Left lung (tissue), 10 donors: ENCODE measurements around the gene NKX2-1. TPM values are rescaled to one million over a fixed set of nuclear protein-coding genes. Genes with fewer than 3 reads are reported as not detected.

Experiments used
- ATAC-seq: fragments of 200-7000 bp; cut with Tn5 transposase; one replicate; pipeline ENCODE4 v1.9.1; 2020; ENCODE audit warnings: moderate library complexity
- DNase-seq, 4 donors: peaks; one replicate each; pipeline ENCODE4 v3.0.0-alpha.2; 2013 to 2020
- H3K27ac ChIP-seq, 2 donors: fragments of 200-600 bp; sonication (generic) in 1 of 2; one replicate each; pipeline versions ENCODE4 v1.5.0 to v1.8.0; 2020 to 2021
- H3K27me3 ChIP-seq, 2 donors: fragments of 200-600 bp; sonication (generic) in 1 of 2; one replicate each; pipeline versions ENCODE4 v1.5.0 to v1.8.0; 2020 to 2021
- H3K36me3 ChIP-seq, 2 donors: fragments of 200-600 bp; sonication (generic) in 1 of 2; one replicate each; pipeline versions ENCODE4 v1.5.0 to v1.8.0; 2020 to 2021
- H3K4me1 ChIP-seq, 2 donors: fragments of 200-600 bp; one replicate each; pipeline ENCODE4 v1.8.0; 2021
- H3K4me3 ChIP-seq, 2 donors: fragments of 200-600 bp; sonication (generic) in 1 of 2; one replicate each; pipeline versions ENCODE4 v1.5.0 to v1.8.0; 2020 to 2021; ENCODE audit warnings: mild to moderate bottlenecking in 1 of 2
- H3K9me3 ChIP-seq, 2 donors: fragments of 200-600 bp; sonication (generic) in 1 of 2; one replicate each; pipeline versions ENCODE4 v1.5.0 to v1.8.0; 2020 to 2021
- intact Hi-C, 2 donors: fragments of 100-400 bp; cut with DNase I; formaldehyde crosslinking; loops; one replicate each; pipeline versions ENCODE4 v1.11.2 to v1.14.2; 2022
- polyA plus RNA-seq, 6 donors: library from polyadenylated mRNA; unstranded; fragments of 120-200 nt; gene quantifications; one replicate each; pipeline ENCODE4 v1.2.1, GENCODE V29; 2013; ENCODE audit not compliant: insufficient read length in 6 of 6
- total RNA-seq, 2 donors: library from RNA; stranded (reverse); fragmentation: NEBNext Ultra II Directional; extraction: Animal tissue kit (Norgen Biotek cat#: 25700); gene quantifications; one replicate each; pipeline ENCODE4 v1.2.1, GENCODE V29; 2021
- TF ChIP-seq, protein P1 (sequence below), 2 donors: fragments of 200-600 bp; sonication (generic) in 1 of 2; IDR thresholded peaks; one replicate each; pipeline versions ENCODE4 v1.5.0 to v1.8.0; 2021; ENCODE audit warnings: antibody characterized with exemption in 2 of 2
- donor health status: DM: no; HTN: yes; CAD: no.
- donor health status: DM: no; HTN: no; CAD: no.

The NKX2-1 gene
- total and polyA plus RNA-seq, 8 donors, result 103 to 251 (median 140) TPM

DNA sequence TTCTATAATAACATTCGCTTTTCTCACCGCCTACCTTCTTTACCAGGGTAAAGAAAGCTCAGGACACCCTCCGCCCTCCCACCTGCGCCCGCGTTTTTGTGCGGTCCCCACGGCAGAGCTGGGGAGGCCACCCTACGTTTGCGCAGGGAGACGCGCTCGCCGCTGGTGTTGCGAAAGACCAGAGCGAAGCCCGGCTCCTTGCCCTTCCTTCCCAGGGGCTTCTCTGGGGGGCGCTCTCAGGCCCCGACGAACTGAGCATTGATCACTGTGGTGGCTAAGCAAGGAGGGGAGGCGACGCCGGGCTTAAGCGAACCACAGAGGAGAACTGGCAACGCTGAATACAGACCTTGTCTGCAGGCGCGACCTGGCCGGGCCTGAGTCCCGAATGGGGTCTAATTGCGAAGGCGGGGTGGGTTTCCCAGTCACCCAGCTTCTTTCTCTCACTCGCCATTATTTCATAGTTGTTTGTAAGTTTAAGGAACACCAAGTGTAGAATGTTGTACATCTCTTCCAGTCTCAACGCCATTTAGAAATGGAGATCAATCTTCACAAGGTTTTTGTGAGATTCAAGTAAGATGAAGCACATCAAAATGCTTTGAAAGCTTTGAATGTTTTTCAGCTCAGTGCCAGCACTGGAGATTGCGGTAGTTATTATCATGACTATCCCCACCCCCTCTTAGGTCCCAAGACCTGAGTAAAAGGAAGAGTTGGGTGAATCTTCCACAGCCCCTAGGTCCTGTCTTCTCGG, 1.7 kb upstream of the NKX2-1 start:
- H3K4me3 ChIP-seq, result peak overlapping the region; percentile 11 to 38
- ATAC-seq, result no peak
- peaks cover 6 to 19% of the 10 kb centered on the region in 2 donors for H3K4me1 ChIP-seq
- no peaks in the 10 kb centered on the region for H3K36me3 ChIP-seq
- peaks cover 92 to 100% of the 10 kb centered on the region in 2 donors for H3K27me3 ChIP-seq
- H3K27ac ChIP-seq, result peak overlapping the region; percentile 78 to 94
- peak in 2 of 4 donors; percentile 12 to 83 for DNase-seq
- intact Hi-C loops, result no loop called here
- TF ChIP-seq, protein P1, sequence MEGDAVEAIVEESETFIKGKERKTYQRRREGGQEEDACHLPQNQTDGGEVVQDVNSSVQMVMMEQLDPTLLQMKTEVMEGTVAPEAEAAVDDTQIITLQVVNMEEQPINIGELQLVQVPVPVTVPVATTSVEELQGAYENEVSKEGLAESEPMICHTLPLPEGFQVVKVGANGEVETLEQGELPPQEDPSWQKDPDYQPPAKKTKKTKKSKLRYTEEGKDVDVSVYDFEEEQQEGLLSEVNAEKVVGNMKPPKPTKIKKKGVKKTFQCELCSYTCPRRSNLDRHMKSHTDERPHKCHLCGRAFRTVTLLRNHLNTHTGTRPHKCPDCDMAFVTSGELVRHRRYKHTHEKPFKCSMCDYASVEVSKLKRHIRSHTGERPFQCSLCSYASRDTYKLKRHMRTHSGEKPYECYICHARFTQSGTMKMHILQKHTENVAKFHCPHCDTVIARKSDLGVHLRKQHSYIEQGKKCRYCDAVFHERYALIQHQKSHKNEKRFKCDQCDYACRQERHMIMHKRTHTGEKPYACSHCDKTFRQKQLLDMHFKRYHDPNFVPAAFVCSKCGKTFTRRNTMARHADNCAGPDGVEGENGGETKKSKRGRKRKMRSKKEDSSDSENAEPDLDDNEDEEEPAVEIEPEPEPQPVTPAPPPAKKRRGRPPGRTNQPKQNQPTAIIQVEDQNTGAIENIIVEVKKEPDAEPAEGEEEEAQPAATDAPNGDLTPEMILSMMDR (IDR thresholded peaks at IDR 0.05), result no peak
- no peaks in the 10 kb centered on the region for H3K9me3 ChIP-seq

DNA sequence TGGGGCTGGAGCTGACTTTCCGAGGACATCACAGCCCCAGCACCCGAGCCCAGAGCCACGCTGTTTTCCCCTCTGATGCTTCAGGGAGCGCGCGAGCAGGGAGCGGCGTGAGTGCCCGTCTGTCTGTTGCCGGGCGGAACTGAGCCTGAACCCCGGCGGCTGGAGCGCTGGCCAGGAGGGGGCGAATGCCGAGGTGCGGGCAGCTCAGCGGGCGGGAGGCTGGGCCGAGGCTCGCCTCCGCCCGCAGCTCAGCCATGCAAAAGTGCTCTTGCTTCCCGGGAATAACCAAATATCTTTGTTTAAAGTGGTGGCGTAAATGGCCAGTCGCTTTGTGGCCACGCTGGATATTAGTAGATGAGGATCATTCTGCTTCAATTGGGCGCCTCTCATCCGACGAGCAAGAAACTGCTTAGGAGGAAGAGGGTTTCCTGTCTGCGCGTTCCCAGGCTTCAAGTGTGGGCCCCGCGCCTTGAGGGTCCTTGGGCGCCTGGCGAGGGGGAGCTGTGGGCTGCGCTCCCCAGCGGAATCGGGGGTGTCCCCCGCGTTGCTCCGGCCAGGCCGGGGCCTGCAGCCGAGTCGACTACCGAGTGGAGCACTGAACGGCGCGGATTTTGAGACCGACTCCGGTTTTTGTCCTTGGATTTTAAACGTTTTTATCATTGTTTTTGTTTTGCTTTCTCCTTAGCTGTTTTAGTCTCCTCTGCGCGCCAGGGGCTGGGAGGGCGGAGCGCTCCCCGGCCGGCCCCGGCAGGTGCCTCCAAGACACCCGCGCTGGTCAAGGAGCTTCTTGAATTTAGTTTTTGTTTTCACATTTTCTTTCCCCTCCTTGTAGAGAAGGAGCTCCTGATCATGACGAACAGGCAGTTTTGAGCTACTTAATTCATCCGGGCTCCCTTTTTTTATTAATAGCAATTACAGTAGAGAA, 831 bp upstream of the NKX2-1 start:
- peak overlapping the region; percentile 78 to 94 for H3K27ac ChIP-seq
- H3K27me3 ChIP-seq, result peaks cover 92 to 100% of the 10 kb centered on the region in 2 donors
- no peaks in the 10 kb centered on the region for H3K36me3 ChIP-seq
- H3K9me3 ChIP-seq, result no peaks in the 10 kb centered on the region
- intact Hi-C loops, result no loop called here
- ATAC-seq, result peak; percentile 1
- peaks cover 6 to 19% of the 10 kb centered on the region in 2 donors for H3K4me1 ChIP-seq
- DNase-seq, result peak in 3 of 4 donors; percentile 37 to 84 (median 40)
- H3K4me3 ChIP-seq, result peak overlapping the region; percentile 32 to 38
- TF ChIP-seq, protein P1 (IDR thresholded peaks at IDR 0.05), result no peak

DNA sequence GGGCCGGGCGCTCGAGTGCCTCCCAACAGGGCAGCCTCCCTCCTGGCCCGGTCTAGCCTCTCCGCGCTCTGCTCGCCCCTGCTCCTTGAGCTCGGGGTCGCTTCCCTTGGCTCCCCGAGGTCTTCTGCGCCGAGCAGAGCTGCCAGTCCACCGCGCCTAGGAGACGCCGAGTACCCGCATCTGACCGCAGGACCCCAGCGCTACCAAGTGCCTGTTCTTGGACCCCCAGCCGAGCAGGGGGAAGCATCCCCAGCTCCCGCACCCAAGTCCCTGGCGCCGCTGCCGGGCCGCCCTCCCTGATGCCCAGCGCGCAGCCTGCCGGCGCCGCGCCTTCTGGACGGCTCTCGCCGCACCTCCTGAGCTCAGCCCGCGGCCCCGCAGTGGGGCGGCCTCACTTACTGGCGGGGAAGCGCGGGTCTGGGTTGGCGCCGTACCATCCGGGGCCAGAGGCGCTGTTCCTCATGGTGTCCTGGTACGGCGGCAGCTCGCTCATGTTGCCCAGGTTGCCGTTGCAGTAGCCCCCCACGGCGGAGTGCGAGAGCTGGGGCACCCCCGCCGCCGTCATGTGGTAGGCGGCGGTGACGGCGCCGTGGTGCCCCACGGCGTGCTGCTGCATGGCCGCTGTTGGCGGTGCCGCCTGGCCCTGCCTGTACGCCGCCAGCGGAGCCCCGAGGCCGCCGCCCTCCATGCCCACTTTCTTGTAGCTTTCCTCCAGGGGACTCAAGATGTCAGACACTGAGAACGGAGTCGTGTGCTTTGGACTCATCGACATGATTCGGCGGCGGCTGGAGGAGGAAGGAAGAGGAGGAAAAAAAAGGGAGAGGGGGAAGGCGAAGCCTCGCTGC, 1.2 kb downstream of the NKX2-1 start:
- TF ChIP-seq, protein P1 (IDR thresholded peaks at IDR 0.05), result no peak
- Histone ChIP-seq H3K9me3 (no peaks in the 10 kb centered on the region), H3K27ac (peak overlapping the region; percentile 78 to 94), H3K4me1 (peaks cover 6 to 19% of the 10 kb centered on the region in 2 donors), H3K27me3 (peaks cover 95 to 100% of the 10 kb centered on the region in 2 donors), H3K4me3 (peak overlapping the region; percentile 32 to 38), H3K36me3 (no peaks in the 10 kb centered on the region)
- peak in 1 of 4 donors; percentile 74 for DNase-seq
- peak; percentile 3 for ATAC-seq
- intact Hi-C loops, result no loop called here

DNA sequence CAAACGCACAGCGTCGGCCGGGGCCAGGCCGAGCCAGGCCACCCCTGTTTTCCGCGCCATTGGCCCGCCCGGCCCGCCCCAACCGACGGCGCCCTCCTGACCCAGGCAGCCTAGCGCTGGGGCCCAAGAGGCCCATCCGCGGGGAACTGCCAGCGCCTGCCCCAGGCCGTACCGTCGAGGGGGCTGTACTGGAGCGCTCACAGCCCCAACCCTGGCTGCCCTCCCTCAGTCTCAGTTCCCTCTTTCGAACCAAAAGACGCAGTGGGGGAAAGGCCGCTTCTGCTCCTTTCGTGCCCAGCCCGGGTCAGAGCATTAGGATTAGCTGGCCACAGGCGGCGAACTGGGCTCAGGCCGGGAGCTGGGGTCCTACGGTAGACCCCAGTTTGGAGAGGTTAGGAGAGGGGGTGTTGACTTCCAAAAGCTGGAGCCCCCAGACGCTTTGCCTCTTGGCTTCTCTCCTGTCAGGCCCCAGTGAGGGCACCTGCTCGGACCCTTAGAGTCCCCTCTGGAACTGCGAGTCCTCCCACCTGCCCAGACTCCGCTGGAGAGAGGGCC, 1.9 kb downstream of the NKX2-1 start:
- H3K4me1 ChIP-seq, result peaks cover 6 to 19% of the 10 kb centered on the region in 2 donors
- ATAC-seq (no peak), DNase-seq (no peak)
- H3K9me3 ChIP-seq, result no peaks in the 10 kb centered on the region
- intact Hi-C loops, result no loop called here
- peak overlapping the region; percentile 32 to 38 for H3K4me3 ChIP-seq
- peak overlapping the region; percentile 78 to 94 for H3K27ac ChIP-seq
- H3K36me3 ChIP-seq, result no peaks in the 10 kb centered on the region
- TF ChIP-seq, protein P1 (IDR thresholded peaks at IDR 0.05), result no peak
- peaks cover 95 to 100% of the 10 kb centered on the region in 2 donors for H3K27me3 ChIP-seq
